ENCODE data around the gene FNDC11.

DNA sequence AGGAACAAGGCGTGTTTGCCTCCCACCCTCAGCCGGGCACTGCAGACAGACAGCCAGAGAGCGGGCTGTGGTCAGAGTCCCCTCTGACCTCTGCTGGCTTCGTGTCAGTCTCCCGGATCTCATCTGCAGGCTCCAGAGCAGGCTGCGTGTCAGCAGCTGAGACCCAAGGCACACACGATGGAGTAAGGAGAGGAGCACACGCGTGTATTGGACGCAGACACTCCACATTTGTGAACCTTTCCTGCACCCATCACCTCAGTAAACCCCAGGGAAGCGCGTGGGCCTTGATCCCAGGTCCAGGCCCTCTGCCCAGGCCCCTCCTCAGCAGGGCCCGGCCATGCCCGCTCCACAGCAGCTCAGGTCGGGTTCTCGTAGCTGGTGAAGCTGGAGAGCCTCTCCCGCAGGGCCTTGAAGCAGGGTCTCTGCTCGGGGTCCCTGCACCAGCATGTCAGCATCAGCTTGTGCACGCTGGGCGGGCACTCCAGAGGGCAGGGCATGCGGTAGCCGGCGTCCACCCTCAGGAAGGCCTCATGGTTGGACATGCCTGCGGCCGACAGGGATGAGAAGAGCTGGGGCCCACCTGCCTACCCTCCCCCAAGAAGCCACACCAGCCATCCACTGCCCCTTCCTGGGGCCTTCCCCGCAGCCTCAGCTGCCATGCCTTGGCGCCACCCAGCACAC is 24.6 kb upstream of the FNDC11 start:
- no peak for TF ChIP-seq POLR2A (IDR thresholded peaks at IDR 0.05)
- TF ChIP-seq, protein P1, sequence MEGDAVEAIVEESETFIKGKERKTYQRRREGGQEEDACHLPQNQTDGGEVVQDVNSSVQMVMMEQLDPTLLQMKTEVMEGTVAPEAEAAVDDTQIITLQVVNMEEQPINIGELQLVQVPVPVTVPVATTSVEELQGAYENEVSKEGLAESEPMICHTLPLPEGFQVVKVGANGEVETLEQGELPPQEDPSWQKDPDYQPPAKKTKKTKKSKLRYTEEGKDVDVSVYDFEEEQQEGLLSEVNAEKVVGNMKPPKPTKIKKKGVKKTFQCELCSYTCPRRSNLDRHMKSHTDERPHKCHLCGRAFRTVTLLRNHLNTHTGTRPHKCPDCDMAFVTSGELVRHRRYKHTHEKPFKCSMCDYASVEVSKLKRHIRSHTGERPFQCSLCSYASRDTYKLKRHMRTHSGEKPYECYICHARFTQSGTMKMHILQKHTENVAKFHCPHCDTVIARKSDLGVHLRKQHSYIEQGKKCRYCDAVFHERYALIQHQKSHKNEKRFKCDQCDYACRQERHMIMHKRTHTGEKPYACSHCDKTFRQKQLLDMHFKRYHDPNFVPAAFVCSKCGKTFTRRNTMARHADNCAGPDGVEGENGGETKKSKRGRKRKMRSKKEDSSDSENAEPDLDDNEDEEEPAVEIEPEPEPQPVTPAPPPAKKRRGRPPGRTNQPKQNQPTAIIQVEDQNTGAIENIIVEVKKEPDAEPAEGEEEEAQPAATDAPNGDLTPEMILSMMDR (IDR thresholded peaks at IDR 0.05): no peak
